Measurements from ENCODE around the gene LIF. TPM values are rescaled to one million over a fixed set of nuclear protein-coding genes. Genes with fewer than 3 reads are reported as not detected.

Gene LIF
- total RNA-seq, 1 donor from 2014 or later: 6.9 TPM

DNA sequence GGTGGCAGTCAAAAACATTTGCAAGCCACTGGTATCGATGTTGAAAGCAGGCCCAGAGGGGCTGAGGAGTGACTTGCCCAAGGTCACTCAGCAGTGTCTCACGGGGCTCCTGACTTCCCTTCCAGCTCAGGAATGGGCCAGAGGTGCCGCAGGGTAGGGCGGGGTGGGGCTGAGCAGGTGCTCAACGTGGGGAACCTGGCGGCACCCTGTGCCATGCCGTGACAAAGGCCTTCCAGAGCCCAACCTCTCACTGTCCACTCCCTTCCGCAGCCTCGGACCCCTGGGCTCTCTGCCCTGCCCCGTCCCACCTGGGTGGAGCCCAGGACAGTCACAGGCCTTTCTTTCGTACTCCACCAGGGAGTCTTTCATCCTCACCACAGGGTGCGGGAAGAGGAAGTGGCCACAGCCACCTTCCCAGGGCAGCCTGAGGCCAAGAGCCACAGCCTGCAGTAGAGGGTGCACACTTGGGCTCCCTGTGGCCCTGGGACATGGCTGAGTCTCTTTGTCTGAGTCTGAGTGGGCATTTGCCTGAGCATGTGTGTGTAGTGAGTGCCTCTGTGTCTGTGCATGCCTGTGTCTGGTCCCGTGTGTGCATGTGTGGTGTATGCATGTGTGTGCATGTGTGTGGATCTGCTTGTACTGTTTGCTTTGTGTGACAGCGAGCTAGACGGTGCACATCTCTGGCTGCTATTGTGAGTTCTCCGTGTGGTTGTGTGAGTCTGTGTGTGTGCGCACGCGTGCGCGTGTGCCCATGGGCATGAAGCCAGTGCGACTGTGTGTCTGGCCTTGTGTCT lies 6.0 kb upstream of the LIF start:
- intact Hi-C loops (cut with DNase I): no loop called here
- DNase-seq (no peak), ATAC-seq (peak; percentile 1)
- Histone ChIP-seq H3K4me1 (peaks cover 26% of the 10 kb centered on the region), H3K36me3 (no peaks in the 10 kb centered on the region), H3K27ac (no peak overlapping the region), H3K27me3 (no peaks in the 10 kb centered on the region), H3K4me3 (no peak overlapping the region), H3K9me3 (no peaks in the 10 kb centered on the region)
- TF ChIP-seq, protein P1, sequence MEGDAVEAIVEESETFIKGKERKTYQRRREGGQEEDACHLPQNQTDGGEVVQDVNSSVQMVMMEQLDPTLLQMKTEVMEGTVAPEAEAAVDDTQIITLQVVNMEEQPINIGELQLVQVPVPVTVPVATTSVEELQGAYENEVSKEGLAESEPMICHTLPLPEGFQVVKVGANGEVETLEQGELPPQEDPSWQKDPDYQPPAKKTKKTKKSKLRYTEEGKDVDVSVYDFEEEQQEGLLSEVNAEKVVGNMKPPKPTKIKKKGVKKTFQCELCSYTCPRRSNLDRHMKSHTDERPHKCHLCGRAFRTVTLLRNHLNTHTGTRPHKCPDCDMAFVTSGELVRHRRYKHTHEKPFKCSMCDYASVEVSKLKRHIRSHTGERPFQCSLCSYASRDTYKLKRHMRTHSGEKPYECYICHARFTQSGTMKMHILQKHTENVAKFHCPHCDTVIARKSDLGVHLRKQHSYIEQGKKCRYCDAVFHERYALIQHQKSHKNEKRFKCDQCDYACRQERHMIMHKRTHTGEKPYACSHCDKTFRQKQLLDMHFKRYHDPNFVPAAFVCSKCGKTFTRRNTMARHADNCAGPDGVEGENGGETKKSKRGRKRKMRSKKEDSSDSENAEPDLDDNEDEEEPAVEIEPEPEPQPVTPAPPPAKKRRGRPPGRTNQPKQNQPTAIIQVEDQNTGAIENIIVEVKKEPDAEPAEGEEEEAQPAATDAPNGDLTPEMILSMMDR (IDR thresholded peaks at IDR 0.05): no peak

GRCh38 chr22:30251711-30252110 lies 5.2 kb upstream of the LIF start:
- TF ChIP-seq, protein P1 (IDR thresholded peaks at IDR 0.05): no peak
- intact Hi-C loops (cut with DNase I): no loop called here
- H3K36me3 ChIP-seq: no peaks in the 10 kb centered on the region
- no peak overlapping the region for H3K27ac ChIP-seq
- H3K4me1 ChIP-seq: peaks cover 29% of the 10 kb centered on the region
- no peak overlapping the region for H3K4me3 ChIP-seq
- H3K9me3 ChIP-seq: no peaks in the 10 kb centered on the region
- DNase-seq (no peak), ATAC-seq (no peak)
- H3K27me3 ChIP-seq: peaks cover 6% of the 10 kb centered on the region

DNA sequence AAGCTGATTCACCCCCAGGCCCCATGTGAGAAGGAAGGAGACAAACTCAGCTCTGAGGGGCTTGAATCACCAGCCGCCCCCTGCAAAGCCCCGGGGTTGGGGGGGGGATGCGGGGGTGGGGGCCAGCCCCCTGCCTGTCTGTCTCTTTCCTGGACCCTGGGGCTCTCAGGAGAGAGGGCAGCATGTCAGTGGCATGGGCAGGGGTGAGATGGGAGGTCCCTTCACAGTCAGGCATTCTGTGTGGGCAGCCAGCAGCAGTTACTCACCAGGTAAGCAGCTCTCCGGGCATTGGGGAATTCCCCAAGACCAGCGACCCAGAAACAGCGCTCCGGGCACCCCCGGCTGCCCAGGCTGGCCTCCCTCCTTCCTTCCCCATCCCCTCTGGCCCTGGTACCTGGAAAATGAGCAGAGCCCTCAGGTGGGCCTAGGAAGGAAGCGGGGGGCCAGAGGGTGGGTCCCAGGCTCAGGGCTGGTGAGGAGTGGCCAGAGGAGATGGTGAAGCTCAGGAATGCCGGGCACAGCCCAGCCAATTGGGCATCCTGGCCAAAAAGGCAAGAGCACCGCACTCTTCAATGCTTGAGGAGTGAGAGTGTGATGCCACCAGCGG lies 4.2 kb upstream of the LIF start:
- peaks cover 10% of the 10 kb centered on the region for H3K27me3 ChIP-seq
- TF ChIP-seq, protein P1 (IDR thresholded peaks at IDR 0.05): no peak
- no peak for DNase-seq
- H3K36me3 ChIP-seq: no peaks in the 10 kb centered on the region
- H3K9me3 ChIP-seq: no peaks in the 10 kb centered on the region
- H3K4me3 ChIP-seq: no peak overlapping the region
- peak; percentile 37 for ATAC-seq
- H3K4me1 ChIP-seq: peaks cover 28% of the 10 kb centered on the region
- no peak overlapping the region for H3K27ac ChIP-seq
- intact Hi-C loops (cut with DNase I): no loop called here

GRCh38 chr22:30250039-30250565 lies 3.5 kb upstream of the LIF start:
- TF ChIP-seq, protein P1 (IDR thresholded peaks at IDR 0.05): no peak
- Histone ChIP-seq H3K36me3 (no peaks in the 10 kb centered on the region), H3K9me3 (no peaks in the 10 kb centered on the region), H3K27me3 (peaks cover 11% of the 10 kb centered on the region), H3K4me1 (peaks cover 29% of the 10 kb centered on the region), H3K4me3 (no peak overlapping the region), H3K27ac (no peak overlapping the region)
- no peak for ATAC-seq
- DNase-seq: no peak
- intact Hi-C loops (cut with DNase I): no loop called here

- intact Hi-C loops (cut with DNase I): no loop called here
- no peak for ATAC-seq
- no peak for DNase-seq
- Histone ChIP-seq H3K9me3 (no peaks in the 10 kb centered on the region), H3K4me3 (no peak overlapping the region), H3K27ac (no peak overlapping the region), H3K36me3 (no peaks in the 10 kb centered on the region), H3K27me3 (peaks cover 11% of the 10 kb centered on the region), H3K4me1 (peaks cover 29% of the 10 kb centered on the region)
- TF ChIP-seq, protein P1 (IDR thresholded peaks at IDR 0.05): no peak
Measured at GRCh38 chr22:30249049-30250038, 2.8 kb upstream of the LIF start.
